Measurements from ENCODE around the gene MACROD2.
"Not testable (repeated sequence)": the region's sequence is repeated elsewhere in the genome, so short reads cannot be mapped to it uniquely, and the experiment has no call there.

DNA sequence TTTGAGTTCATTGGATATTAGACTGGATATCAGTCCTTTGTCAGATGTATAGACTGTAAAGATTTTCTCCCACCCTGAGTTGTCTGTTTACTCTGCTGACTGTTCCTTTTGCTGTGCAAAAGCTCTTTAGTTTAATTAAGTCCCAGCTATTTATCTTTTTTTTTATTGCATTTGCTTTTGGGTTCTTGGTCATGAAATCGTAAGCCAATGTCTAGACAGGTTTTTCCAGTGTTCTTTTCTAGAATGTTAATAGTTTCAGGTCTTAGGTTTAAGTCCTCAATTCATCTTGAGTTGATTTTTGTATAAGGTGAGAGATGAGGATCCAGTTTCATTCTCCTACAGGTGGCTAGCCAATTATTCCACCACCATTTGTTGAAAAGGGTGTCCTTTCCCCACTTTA is 220.6 kb downstream of the MACROD2 start:
- TF ChIP-seq, protein P1, sequence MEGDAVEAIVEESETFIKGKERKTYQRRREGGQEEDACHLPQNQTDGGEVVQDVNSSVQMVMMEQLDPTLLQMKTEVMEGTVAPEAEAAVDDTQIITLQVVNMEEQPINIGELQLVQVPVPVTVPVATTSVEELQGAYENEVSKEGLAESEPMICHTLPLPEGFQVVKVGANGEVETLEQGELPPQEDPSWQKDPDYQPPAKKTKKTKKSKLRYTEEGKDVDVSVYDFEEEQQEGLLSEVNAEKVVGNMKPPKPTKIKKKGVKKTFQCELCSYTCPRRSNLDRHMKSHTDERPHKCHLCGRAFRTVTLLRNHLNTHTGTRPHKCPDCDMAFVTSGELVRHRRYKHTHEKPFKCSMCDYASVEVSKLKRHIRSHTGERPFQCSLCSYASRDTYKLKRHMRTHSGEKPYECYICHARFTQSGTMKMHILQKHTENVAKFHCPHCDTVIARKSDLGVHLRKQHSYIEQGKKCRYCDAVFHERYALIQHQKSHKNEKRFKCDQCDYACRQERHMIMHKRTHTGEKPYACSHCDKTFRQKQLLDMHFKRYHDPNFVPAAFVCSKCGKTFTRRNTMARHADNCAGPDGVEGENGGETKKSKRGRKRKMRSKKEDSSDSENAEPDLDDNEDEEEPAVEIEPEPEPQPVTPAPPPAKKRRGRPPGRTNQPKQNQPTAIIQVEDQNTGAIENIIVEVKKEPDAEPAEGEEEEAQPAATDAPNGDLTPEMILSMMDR (IDR thresholded peaks at IDR 0.05) = not testable (repeated sequence)
- not testable (repeated sequence) for TF ChIP-seq EP300 (IDR thresholded peaks at IDR 0.05; ENCODE audit: low read depth); POLR2A (IDR thresholded peaks at IDR 0.05); POLR2AphosphoS5 (IDR thresholded peaks at IDR 0.05)
